Measurements from ENCODE around the gene AFF1. TPM values are rescaled to one million over a fixed set of nuclear protein-coding genes. Genes with fewer than 3 reads are reported as not detected.
A peak's percentile ranks its signal among the peaks of the same experiment; 100 is the strongest.
"Not testable (repeated sequence)": the region's sequence is repeated elsewhere in the genome, so short reads cannot be mapped to it uniquely, and the experiment has no call there.

AFF1 gene
- total RNA-seq, 1 donor from 2014 or later, result 112 TPM

- no peaks in the 10 kb centered on the region for H3K27me3 ChIP-seq
- peaks cover 10 to 45% of the 10 kb centered on the region in 2 donors for H3K4me1 ChIP-seq
- no peaks in the 10 kb centered on the region for H3K36me3 ChIP-seq
- no peaks in the 10 kb centered on the region for H3K9me3 ChIP-seq
- peak overlapping the region; percentile 41 to 79 for H3K27ac ChIP-seq
- no peak overlapping the region for H3K4me3 ChIP-seq
- intact Hi-C loops (cut with DNase I), result loop anchor here (2.0 to 5.0 kb wide), 3 partner anchors 23 to 71 kb away; no protein-coding TSS in a partner anchor
- DNase-seq (ENCODE audit: low spot score in 2 of 2), result no peak
- no peak for TF ChIP-seq CTCF (IDR thresholded peaks at IDR 0.05)
These were observed 143.2 kb downstream of the AFF1 start for GRCh38 chr4:87077914-87078585.

DNA sequence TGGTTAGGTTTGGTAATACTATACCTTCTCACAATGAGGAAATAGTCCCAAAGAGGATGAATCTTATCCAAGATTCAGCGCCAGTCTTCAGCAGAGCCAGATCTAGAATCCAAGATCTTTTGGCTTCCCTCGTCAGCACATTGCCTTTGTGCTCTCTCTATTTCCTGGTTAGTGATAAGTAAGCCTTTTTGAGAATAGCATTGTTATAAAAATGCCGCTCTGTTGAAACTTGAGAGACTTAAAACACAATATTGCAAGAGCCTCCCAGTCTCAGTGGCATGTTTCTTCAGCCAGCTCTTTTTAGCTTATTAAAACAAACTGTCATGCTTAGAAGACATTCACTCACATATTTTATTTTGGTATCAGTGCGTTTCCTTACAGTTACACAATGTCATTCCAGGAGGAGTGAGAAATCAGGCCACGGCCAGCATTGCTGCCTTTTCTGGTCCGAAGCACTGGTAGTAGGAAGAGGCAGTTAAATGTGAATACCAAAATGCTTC, 144.2 kb downstream of the AFF1 start:
- Histone ChIP-seq H3K36me3 (no peaks in the 10 kb centered on the region), H3K27me3 (no peaks in the 10 kb centered on the region), H3K9me3 (no peaks in the 10 kb centered on the region), H3K4me3 (peak overlapping the region in 1 of 2 donors; percentile 41), H3K27ac (peak overlapping the region; percentile 41 to 79), H3K4me1 (peaks cover 7 to 42% of the 10 kb centered on the region in 2 donors)
- intact Hi-C loops (cut with DNase I), result loop anchor here (2.0 to 5.0 kb wide), 3 partner anchors 24 to 72 kb away; no protein-coding TSS in a partner anchor
- TF ChIP-seq CTCF (IDR thresholded peaks at IDR 0.05), result no peak
- DNase-seq (ENCODE audit: low spot score in 2 of 2), result peak in 1 of 2 donors; percentile 84

- peaks cover 0 to 5% of the 10 kb centered on the region in 2 donors for H3K36me3 ChIP-seq
- H3K4me3 ChIP-seq, result no peak overlapping the region
- no peak for TF ChIP-seq CTCF (IDR thresholded peaks at IDR 0.05)
- no peaks in the 10 kb centered on the region for H3K9me3 ChIP-seq
- no peaks in the 10 kb centered on the region for H3K27me3 ChIP-seq
- H3K27ac ChIP-seq, result peak overlapping the region; percentile 41 to 79
- intact Hi-C loops (cut with DNase I), result loop anchor here (2.0 to 5.0 kb wide), 3 partner anchors 25 to 73 kb away; no protein-coding TSS in a partner anchor
- DNase-seq (ENCODE audit: low spot score in 2 of 2), result no peak
- H3K4me1 ChIP-seq, result peaks cover 7 to 39% of the 10 kb centered on the region in 2 donors
These were observed 145.2 kb downstream of the AFF1 start for GRCh38 chr4:87079967-87080366.

- no peaks in the 10 kb centered on the region for H3K27me3 ChIP-seq
- H3K9me3 ChIP-seq, result no peaks in the 10 kb centered on the region
- H3K27ac ChIP-seq, result peak overlapping the region; percentile 41 to 79
- no peak for TF ChIP-seq CTCF (IDR thresholded peaks at IDR 0.05)
- H3K4me1 ChIP-seq, result peaks cover 7 to 39% of the 10 kb centered on the region in 2 donors
- intact Hi-C loops (cut with DNase I), result no loop called here
- H3K4me3 ChIP-seq, result no peak overlapping the region
- DNase-seq (ENCODE audit: low spot score in 2 of 2), result no peak
- peaks cover 0 to 7% of the 10 kb centered on the region in 2 donors for H3K36me3 ChIP-seq
These were observed 145.7 kb downstream of the AFF1 start for GRCh38 chr4:87080462-87080861.

- H3K36me3 ChIP-seq, result peaks cover 0 to 16% of the 10 kb centered on the region in 2 donors
- H3K4me3 ChIP-seq, result peak overlapping the region in 1 of 2 donors; percentile 9
- H3K4me1 ChIP-seq, result peaks cover 7 to 39% of the 10 kb centered on the region in 2 donors
- no peaks in the 10 kb centered on the region for H3K9me3 ChIP-seq
- DNase-seq (ENCODE audit: low spot score in 2 of 2), result no peak
- no peaks in the 10 kb centered on the region for H3K27me3 ChIP-seq
- intact Hi-C loops (cut with DNase I), result no loop called here
- no peak for TF ChIP-seq CTCF (IDR thresholded peaks at IDR 0.05)
- peak overlapping the region; percentile 31 to 41 for H3K27ac ChIP-seq
These were observed 147.0 kb downstream of the AFF1 start for GRCh38 chr4:87081826-87082225.

DNA sequence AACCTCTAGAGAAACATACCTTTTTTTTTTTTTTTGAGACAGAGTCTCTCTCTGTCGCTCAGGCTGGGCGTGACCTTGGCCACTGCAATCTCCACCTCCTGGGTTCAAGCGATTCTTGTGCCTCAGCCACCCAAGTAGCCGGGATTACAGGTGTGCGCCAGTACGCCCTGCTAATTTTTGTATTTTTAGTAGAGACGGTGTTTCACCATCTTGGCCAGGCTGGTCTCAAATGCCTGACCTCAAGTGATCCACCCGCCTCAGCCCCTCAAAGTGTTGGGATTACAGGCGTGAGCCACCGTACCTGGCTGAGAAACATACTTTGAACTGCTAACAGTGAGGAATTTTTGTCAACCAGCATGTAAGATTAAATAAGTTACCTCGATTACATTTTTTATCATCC, 150.9 kb downstream of the AFF1 start:
- Histone ChIP-seq H3K36me3 (peaks cover 0 to 28% of the 10 kb centered on the region in 2 donors), H3K4me1 (peaks cover 0 to 15% of the 10 kb centered on the region in 2 donors)
- H3K27me3 ChIP-seq; H3K4me3 ChIP-seq; DNase-seq (ENCODE audit: low spot score in 2 of 2); intact Hi-C loops (cut with DNase I); H3K27ac ChIP-seq; H3K9me3 ChIP-seq: not testable (repeated sequence)

Measured in ascending aorta (tissue), 2 donors.